ENCODE results near the gene LEMD2.

The LEMD2 gene

DNA sequence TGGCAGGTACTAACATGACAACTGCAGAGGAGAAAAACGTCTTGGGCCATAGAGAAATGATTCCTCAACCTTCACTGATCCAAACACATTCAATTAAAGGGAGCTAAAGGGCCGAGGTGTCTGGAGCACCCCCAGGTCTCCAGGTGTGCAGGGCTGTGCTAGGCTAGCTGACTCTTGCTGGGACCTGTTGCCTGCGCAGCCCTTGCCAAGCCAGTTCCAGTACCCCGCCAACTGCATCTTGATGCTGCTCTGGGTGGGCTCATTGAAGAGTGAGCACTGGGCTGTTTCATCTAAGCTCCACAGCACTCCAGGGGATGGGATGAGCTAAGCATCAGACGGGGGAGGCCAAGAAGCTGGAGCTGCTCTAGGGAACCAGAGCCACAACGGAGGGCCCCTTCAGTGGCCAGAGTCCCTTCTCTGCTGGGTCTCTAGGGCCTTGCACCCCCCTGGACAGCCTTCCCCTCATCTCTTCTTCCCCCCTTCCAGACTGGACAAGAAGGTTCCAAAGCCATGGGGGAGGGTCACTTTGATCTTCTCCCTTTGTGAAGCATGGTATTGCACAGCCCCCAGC, 15.9 kb downstream of the LEMD2 start:
- ChIA-PET POLR2A (interaction anchor here (0.9 to 4.7 kb wide), 3 partner anchors 15 to 255 kb away, joined by 3 to 19 read pairs (median 13); partner anchors contain the start of genes LEMD2 and UQCC2), CTCF (interaction anchor here (0.6 to 4.7 kb wide), 2 partner anchors 218 to 255 kb away, joined by 4 to 26 read pairs; no protein-coding TSS in a partner anchor)
- DNase-seq (ENCODE audit: extremely low spot score) = no peak
- TF ChIP-seq L3MBTL2 (conservative IDR thresholded peaks at IDR 0.05) (no peak), ARNT (IDR thresholded peaks at IDR 0.05) (no peak), SUZ12 (IDR thresholded peaks at IDR 0.05) (no peak), BHLHE40 (IDR thresholded peaks at IDR 0.05; ENCODE audit: borderline replicate concordance) (no peak), NFRKB (IDR thresholded peaks at IDR 0.05) (no peak), FOXA1 (IDR thresholded peaks at IDR 0.05) (no peak), TARDBP (IDR thresholded peaks at IDR 0.05) (no peak), CTBP1 (IDR thresholded peaks at IDR 0.05; ENCODE audit: borderline replicate concordance) (no peak), ZNF384 (IDR thresholded peaks at IDR 0.05) (no peak), LEF1 (IDR thresholded peaks at IDR 0.05; ENCODE audit: borderline replicate concordance) (no peak), HDGF (IDR thresholded peaks at IDR 0.05; ENCODE audit: borderline replicate concordance) (no peak)
- TF ChIP-seq, protein P1, sequence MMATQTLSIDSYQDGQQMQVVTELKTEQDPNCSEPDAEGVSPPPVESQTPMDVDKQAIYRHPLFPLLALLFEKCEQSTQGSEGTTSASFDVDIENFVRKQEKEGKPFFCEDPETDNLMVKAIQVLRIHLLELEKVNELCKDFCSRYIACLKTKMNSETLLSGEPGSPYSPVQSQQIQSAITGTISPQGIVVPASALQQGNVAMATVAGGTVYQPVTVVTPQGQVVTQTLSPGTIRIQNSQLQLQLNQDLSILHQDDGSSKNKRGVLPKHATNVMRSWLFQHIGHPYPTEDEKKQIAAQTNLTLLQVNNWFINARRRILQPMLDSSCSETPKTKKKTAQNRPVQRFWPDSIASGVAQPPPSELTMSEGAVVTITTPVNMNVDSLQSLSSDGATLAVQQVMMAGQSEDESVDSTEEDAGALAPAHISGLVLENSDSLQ (IDR thresholded peaks at IDR 0.05) = no peak

DNA sequence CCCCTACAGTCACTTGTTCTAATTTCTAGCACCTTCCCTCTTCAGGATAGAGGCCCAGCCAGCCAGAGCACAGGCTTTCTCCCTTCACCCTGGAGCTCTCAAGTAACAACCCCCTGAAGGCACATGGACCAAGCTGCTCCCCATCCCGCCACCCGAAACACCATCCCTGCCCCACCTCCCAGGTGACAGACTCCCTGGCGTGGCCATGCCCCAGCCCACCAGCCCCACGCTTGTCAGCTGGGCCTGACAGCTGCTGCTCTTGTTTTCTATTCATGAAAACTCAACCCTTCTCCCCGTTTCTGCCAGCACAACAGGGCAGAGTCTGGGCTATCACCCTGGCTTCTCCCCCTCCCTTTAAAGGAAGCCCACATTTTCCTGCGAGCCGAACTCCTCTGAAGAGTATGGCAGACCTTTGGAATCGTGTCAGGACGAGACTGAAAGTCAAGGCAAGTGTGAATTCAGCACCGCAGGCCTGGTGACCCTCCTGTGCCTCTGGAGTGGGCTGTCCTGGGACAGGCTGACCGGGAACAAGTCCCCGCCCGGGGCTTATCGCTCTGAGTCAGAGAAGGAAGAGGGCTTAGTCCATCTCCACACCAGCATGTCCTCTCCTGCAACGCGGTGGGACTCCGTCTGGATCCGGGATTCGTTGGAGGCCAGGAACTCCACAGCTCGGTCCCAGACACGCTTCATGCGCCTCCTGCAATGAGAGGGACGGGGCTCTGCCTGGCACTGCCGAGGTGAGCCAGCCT, 16.7 kb downstream of the LEMD2 start:
- TF ChIP-seq ELF4 (IDR thresholded peaks at IDR 0.05) (no peak), FOXK2 (IDR thresholded peaks at IDR 0.05) (no peak), HDGF (IDR thresholded peaks at IDR 0.05; ENCODE audit: borderline replicate concordance) (no peak), ARNT (IDR thresholded peaks at IDR 0.05) (no peak), LEF1 (IDR thresholded peaks at IDR 0.05; ENCODE audit: borderline replicate concordance) (no peak), L3MBTL2 (conservative IDR thresholded peaks at IDR 0.05) (no peak), SUZ12 (IDR thresholded peaks at IDR 0.05) (no peak), SP1 (IDR thresholded peaks at IDR 0.05) (no peak), FOXA1 (IDR thresholded peaks at IDR 0.05) (no peak), BHLHE40 (IDR thresholded peaks at IDR 0.05; ENCODE audit: borderline replicate concordance) (no peak), NFRKB (IDR thresholded peaks at IDR 0.05) (no peak), ZNF384 (IDR thresholded peaks at IDR 0.05) (no peak), CTBP1 (IDR thresholded peaks at IDR 0.05; ENCODE audit: borderline replicate concordance) (no peak), FOXM1 (IDR thresholded peaks at IDR 0.05; ENCODE audit: borderline replicate concordance) (no peak), TARDBP (IDR thresholded peaks at IDR 0.05) (no peak)
- TF ChIP-seq, protein P1 (IDR thresholded peaks at IDR 0.05) = no peak
- POLR2A ChIA-PET = interaction anchor here (0.6 to 4.7 kb wide), 5 partner anchors 8 to 262 kb away, joined by 3 to 19 read pairs (median 4); partner anchors contain the start of genes LEMD2 and UQCC2

DNA sequence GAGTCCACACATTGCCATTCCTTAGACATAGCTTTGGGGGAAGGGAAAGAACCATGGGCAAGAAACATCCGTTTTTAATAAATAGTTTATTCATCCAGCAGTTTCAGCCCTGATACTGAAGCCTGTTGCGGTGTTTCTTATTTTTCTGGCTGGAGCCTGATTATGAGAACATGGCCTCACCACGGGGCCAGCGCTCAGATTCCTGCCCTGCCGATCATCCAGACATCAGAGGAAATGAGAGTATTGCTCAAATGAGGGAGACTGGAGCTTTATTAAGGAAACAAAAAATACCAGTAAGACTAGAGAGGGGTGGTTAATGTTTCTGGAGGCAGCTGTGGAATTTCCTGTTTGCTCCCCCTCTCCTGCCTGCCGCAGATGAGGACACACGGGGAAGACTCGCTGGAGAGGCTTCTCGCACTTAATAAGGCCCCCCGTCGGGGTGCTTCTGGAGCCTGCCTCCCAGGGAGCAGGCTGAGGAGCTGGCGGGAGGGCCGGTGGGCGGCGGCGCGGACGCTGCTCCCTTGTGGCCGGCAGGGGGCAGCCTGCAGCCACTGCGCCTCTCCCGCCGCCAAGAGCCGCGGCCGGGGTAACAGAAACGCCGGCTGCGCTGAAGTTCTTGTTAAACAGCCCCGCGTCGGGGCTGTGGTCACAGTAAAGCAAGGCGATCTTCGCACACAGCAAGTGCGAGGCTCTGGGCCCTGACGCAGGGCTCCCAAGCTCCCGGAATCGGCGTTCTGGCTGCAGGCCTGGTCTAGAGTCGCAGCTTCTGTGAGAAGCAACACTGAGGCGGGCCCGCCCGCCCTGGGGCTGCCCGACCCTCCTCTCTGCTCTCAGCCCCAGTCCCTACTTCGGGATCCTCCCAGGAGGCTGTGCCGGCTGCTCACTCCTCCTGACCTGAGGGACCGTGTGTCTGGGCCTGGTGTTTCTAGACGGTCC, 17.5 kb downstream of the LEMD2 start:
- DNase-seq (ENCODE audit: extremely low spot score) = peak; percentile 85
- ChIA-PET CTCF (interaction anchor here (0.6 to 4.7 kb wide), 22 partner anchors 10 to 384 kb away, joined by 3 to 26 read pairs (median 3); partner anchors contain the start of gene UQCC2), POLR2A (interaction anchor here (0.6 to 4.7 kb wide), 4 partner anchors 9 to 262 kb away, joined by 3 to 19 read pairs (median 8); partner anchors contain the start of genes LEMD2 and UQCC2)
- TF ChIP-seq SP1 (IDR thresholded peaks at IDR 0.05) = no peak

More for the DNA sequence above, 16.7 kb downstream of the LEMD2 start:
- no peak for DNase-seq (ENCODE audit: extremely low spot score)
- CTCF ChIA-PET = interaction anchor here (0.6 to 4.7 kb wide), 12 partner anchors 9 to 383 kb away, joined by 3 to 26 read pairs (median 4); partner anchors contain the start of gene UQCC2

DNA sequence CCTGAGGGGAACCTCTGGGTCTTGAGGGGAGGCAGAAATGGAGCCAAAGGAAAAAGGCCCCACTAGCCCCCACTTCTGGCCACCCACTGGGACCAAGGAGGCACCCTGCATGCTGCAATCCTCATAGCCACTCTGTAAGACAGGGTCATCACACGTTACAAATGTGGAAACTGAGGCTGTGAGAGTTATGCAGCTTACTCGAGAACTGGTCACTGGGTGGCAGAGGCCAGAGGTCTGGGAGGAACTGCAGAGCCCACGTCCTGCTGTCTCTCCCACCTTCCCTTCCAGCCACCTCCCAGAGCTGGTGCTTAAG, 18.1 kb downstream of the LEMD2 start:
- ChIA-PET POLR2A (interaction anchor here (1.2 to 4.7 kb wide), 3 partner anchors 17 to 263 kb away, joined by 4 to 19 read pairs (median 13); partner anchors contain the start of genes LEMD2 and UQCC2), CTCF (interaction anchor here (0.6 to 4.7 kb wide), 20 partner anchors 9 to 385 kb away, joined by 3 to 26 read pairs (median 3); partner anchors contain the start of gene UQCC2)
- TF ChIP-seq ELF4 (IDR thresholded peaks at IDR 0.05) (no peak), TARDBP (IDR thresholded peaks at IDR 0.05) (no peak), FOXM1 (IDR thresholded peaks at IDR 0.05; ENCODE audit: borderline replicate concordance) (no peak), SUZ12 (IDR thresholded peaks at IDR 0.05) (no peak), CTBP1 (IDR thresholded peaks at IDR 0.05; ENCODE audit: borderline replicate concordance) (no peak), FOXK2 (IDR thresholded peaks at IDR 0.05) (no peak), L3MBTL2 (conservative IDR thresholded peaks at IDR 0.05) (no peak), NFRKB (IDR thresholded peaks at IDR 0.05) (no peak), BHLHE40 (IDR thresholded peaks at IDR 0.05; ENCODE audit: borderline replicate concordance) (no peak), ARNT (IDR thresholded peaks at IDR 0.05) (no peak), ZNF384 (IDR thresholded peaks at IDR 0.05) (no peak), FOXA1 (IDR thresholded peaks at IDR 0.05) (no peak)
- TF ChIP-seq, protein P1 (IDR thresholded peaks at IDR 0.05) = no peak
- DNase-seq (ENCODE audit: extremely low spot score) = no peak

Measured in HEK293T (cell line).